Measurements from ENCODE around the gene LSM3. TPM values are rescaled to one million over a fixed set of nuclear protein-coding genes. Genes with fewer than 3 reads are reported as not detected.

LSM3 gene
- total RNA-seq, 4 donors from 2014 or later = 11.6 to 16.8 (median 14.2) TPM

DNA sequence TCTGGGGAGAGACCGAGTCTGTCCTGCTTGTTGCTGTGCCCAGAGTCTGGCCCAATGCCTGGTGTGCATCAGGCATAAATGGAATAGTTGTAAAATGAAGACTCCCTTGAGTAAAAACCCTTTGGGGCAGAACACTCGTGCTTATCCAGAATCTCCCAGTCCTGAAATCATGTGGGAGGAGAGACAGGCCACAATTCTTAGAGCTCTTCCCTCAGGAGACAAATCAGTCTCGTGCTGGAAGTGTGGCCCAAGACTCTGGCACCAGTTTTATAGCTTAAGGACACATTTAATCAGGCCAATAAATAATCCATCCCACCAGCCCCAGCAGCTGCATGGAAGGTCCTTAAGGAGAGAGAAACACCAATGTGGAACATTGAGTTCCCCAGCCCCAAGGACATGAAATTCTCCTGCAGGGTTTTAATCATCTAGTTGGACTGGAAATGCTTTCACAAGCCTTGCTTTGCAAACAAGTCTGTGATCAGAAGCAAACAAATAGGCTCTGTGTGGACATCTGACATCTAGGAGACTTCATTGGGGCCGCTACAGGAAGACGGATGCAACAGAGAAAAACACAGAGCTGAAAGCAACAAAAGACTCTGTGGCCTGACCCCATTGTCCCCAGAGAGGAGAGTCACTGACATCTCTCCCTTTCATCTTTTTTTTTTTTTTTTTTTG, 70.4 kb downstream of the LSM3 start:
- no peaks in the 10 kb centered on the region for H3K9me3 ChIP-seq
- TF ChIP-seq CTCF (IDR thresholded peaks at IDR 0.05 in 4 of 5, conservative IDR thresholded peaks at IDR 0.05 in 1 of 5) = no peak
- TF ChIP-seq POLR2A (IDR thresholded peaks at IDR 0.05) = no peak
- H3K27ac ChIP-seq = peak overlapping the region; percentile 14 to 60 (median 30)
- in situ Hi-C loops (cut with MboI; ENCODE audit: low sequenced_read_pairs in 4 of 4) (no loop called here), intact Hi-C loops (cut with DNase I; ENCODE audit: low total_unique reads) (no loop called here)
- no peaks in the 10 kb centered on the region for H3K4me1 ChIP-seq
- peak; percentile 33 to 76 for DNase-seq
- peak; percentile 77 to 84 for ATAC-seq
- no peak overlapping the region for H3K4me3 ChIP-seq
- H3K36me3 ChIP-seq = no peaks in the 10 kb centered on the region
- H3K27me3 ChIP-seq = no peaks in the 10 kb centered on the region

Other genes starting within 250 kb of the LSM3 start
- 10 to 100 TPM; 16.2 to 49.4 (median 22.8) TPM for gene CHCHD4, start 53.9 kb upstream of the LSM3 start, total RNA-seq
- 100 to 1,000 TPM in 1 of 4 donors, 10 to 100 TPM in 3; 68.2 to 128 (median 78.6) TPM for gene TMEM43, start 53.8 kb upstream of the LSM3 start, total RNA-seq
- gene XPC, start 216 bp upstream of the LSM3 start, total RNA-seq = 10 to 100 TPM; 22.0 to 30.6 (median 27.0) TPM
- gene SLC6A6, start 223.8 kb downstream of the LSM3 start, total RNA-seq = 100 to 1,000 TPM in 2 of 4 donors, 10 to 100 TPM in 2; 42.1 to 119 (median 88.7) TPM

Measured in gastrocnemius medialis (tissue), 4 donors.